Retinal pigment epithelial cell (primary cell): ENCODE data around the gene ZNF436.

Source experiments
- DNase-seq: peaks from one replicate; pipeline ENCODE4 v3.0.0-alpha.2; 2010; ENCODE audit warnings: low read depth
- H3K4me3 ChIP-seq: 2 replicates; pipeline ENCODE4 v1.5.1; 2011; ENCODE audit warnings: mild to moderate bottlenecking, low read length, control low read depth, moderate library complexity
- TF ChIP-seq, protein P1 (sequence below): conservative IDR thresholded peaks from 2 replicates; pipeline ENCODE4 v1.5.1; 2011; ENCODE audit warnings: low read depth, low read length, control low read depth, inconsistent platforms

ZNF436 gene

DNA sequence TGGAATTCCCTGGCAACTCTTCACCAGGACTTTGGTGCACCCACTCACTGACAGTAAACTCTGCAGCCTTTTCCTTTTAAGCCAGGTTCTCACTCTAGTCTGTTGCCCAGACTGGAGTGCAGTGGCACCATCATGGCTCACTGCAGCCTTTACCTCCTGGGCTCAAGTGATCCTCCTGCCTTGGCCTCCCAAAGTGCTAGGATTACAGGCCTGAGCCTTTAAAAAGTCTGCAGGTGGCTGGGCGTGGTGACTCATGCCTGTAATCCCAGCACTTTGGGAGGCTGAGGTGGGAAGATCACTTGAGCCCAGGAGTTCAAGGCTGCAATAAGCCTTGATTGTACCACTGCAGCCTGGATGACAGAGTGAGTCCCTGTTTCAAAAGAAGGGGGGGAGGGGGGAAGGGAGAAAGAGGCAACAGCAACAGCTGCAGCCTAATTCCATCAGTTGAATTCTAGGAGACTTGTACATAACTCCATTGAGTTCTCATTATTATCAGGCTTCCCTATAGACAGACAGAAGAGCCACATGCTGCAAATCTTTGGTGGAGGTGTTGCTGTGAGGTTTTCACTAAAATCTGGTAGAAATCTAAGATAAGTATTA, 17.4 kb downstream of the ZNF436 start:
- TF ChIP-seq, protein P1, sequence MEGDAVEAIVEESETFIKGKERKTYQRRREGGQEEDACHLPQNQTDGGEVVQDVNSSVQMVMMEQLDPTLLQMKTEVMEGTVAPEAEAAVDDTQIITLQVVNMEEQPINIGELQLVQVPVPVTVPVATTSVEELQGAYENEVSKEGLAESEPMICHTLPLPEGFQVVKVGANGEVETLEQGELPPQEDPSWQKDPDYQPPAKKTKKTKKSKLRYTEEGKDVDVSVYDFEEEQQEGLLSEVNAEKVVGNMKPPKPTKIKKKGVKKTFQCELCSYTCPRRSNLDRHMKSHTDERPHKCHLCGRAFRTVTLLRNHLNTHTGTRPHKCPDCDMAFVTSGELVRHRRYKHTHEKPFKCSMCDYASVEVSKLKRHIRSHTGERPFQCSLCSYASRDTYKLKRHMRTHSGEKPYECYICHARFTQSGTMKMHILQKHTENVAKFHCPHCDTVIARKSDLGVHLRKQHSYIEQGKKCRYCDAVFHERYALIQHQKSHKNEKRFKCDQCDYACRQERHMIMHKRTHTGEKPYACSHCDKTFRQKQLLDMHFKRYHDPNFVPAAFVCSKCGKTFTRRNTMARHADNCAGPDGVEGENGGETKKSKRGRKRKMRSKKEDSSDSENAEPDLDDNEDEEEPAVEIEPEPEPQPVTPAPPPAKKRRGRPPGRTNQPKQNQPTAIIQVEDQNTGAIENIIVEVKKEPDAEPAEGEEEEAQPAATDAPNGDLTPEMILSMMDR, result no peak
- DNase-seq, result no peak
- H3K4me3 ChIP-seq, result no peak overlapping the region

DNA sequence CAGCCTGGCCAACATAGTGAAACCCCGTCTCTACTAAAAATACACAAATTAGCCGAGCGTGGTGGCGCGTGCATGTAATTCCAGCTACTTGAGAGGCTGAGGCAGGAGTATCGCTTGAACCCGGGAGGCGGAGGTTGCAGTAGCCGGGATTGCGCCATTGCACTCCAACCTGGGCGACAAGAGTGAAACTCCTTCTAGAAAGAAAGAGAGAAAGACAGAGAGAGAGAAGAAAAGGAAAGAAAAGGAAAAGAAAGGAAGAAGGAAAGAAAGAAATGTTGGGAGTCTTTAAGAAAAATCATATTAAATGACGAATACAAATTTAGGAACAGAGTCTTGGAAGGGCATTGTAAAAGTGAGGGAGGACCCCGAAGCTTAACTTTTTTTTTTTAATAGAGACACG, 23.7 kb downstream of the ZNF436 start:
- DNase-seq, result no peak
- TF ChIP-seq, protein P1, result no peak
- H3K4me3 ChIP-seq, result no peak overlapping the region

- TF ChIP-seq, protein P1, result no peak
Measured at GRCh38 chr1:23344987-23345472, 24.6 kb downstream of the ZNF436 start.

DNA sequence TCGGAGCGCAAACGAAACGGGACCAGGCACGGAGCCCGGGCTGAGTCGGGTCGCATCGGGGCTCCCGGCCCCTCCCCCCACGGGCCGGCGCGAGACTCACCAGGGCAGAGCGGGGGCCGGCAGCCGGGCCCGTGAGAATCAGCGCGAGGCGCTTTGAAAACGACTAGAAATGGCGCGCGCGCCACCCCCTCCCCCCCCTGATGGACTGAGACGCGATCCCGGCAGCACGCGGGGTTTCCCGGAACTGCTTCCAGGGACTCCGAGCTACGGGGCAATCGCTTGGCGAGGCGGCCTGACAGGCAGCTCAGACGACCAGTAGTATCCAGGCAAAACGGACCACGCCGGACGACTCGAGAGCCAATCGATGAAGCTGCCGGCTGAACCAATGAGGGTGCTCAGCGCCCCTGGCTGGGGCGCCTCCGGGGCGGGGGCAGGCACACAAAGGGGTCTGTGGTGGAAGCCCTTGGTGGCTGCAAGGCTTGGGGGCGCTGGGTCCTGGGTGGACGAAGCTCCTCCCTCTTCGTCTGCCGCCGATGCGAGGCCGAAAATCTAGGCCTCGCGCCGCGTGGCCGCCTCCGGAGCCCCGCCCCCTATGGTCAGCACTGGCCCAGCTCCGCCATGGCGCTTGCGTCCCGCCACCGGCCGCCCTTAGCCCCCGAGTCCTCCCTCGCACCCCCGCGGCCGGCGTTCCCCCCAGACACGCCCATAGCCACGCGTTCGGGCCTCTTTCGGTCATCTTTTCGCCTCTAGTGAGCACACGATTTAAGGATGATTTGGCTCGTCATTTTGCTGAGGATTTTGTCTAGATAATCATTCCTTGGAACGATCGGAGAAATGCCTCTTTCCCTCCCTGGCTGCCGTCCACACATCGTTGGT, 25.3 kb downstream of the ZNF436 start, which contains the start of gene HNRNPR:
HNRNPR (minus strand) TSS at position 174 of the 876 bp plus-strand sequence. CDS start 3,276 bp downstream, outside the sequence.
- H3K4me3 ChIP-seq, result peak within 1 kb of the TSS; percentile 84
- peak; percentile 100 for DNase-seq
- TF ChIP-seq, protein P1, result no peak

More at GRCh38 chr1:23344987-23345472, 24.6 kb downstream of the ZNF436 start:
- peak overlapping the region; percentile 68 for H3K4me3 ChIP-seq
- DNase-seq, result no peak

DNA sequence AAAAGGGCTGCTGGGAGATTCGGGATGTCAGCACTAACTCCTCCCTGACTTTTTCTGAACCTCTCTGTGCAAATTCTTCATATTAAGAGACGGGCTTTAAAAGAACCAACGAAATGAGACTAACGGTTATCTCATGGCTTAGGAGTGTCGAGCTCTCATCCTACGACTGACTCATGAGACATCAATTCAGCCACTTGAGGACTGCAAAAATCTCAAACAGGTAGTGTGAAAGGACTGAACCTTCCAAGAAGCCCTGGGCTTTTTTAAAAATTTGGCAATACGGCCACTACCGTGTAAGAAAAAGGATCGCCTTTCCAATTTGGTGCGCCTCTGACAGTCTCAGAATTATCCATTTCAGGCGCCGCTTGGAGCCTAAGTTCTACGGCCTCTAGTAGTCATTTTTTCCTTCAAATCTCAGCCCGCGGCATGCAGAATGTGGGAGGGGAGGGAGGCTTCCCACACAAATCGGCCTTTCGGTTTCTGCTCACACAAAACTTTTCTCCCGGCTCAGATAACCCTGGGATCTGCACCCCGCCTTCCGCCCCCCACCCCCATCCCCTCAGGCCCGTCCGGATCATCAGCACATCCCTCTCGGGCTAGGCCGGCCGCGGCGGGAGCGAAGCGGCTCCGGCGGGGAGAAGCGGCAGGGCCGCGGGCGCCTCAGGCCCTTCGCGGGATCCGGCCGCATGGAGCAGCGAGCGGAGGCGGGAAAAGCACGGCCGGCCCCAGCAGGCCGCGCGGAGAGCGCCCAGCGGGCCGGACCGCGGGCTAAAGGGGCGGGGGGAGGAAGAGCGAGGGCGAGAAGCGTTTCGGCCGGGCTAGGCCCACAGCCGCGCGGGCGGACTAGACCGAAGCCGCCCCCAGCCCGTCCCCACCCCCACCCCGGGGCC, 26.2 kb downstream of the ZNF436 start:
- TF ChIP-seq, protein P1, result no peak
- DNase-seq, result no peak
- H3K4me3 ChIP-seq, result peak overlapping the region; percentile 84

- DNase-seq, result no peak
- TF ChIP-seq, protein P1, result no peak
- peak overlapping the region; percentile 84 for H3K4me3 ChIP-seq
Measured at GRCh38 chr1:23341931-23342692, 27.5 kb downstream of the ZNF436 start.
